GM18517 (cell line): ENCODE measurements around the gene NELL1.

Source experiments
- ATAC-seq: cut with Tn5 transposase; IDR thresholded peaks from one replicate; pipeline ENCODE4 v1.9.1; 2021; ENCODE audit warnings: mild to moderate bottlenecking, moderate library complexity; ENCODE audit not compliant: unreplicated experiment

The NELL1 gene

GRCh38 chr11:20864628-20865027 lies 195.2 kb downstream of the NELL1 start:
- no peak for ATAC-seq

GRCh38 chr11:20865161-20865560 lies 195.8 kb downstream of the NELL1 start:
- ATAC-seq = no peak

GRCh38 chr11:20869123-20869522 lies 199.7 kb downstream of the NELL1 start:
- no peak for ATAC-seq

- no peak for ATAC-seq
Observed at GRCh38 chr11:20873054-20873453, 203.7 kb downstream of the NELL1 start.

- no peak for ATAC-seq
Observed at GRCh38 chr11:20874358-20874757, 205.0 kb downstream of the NELL1 start.

- ATAC-seq = no peak
Observed at GRCh38 chr11:20875889-20876288, 206.5 kb downstream of the NELL1 start.

GRCh38 chr11:20876738-20877137 lies 207.4 kb downstream of the NELL1 start:
- ATAC-seq = no peak

- no peak for ATAC-seq
Observed at GRCh38 chr11:20880094-20880493, 210.7 kb downstream of the NELL1 start.

GRCh38 chr11:20881328-20882079 lies 212.1 kb downstream of the NELL1 start:
- no peak for ATAC-seq

- no peak for ATAC-seq
Observed at GRCh38 chr11:20887137-20887536, 217.8 kb downstream of the NELL1 start.

GRCh38 chr11:20894296-20894695 lies 224.9 kb downstream of the NELL1 start:
- no peak for ATAC-seq

GRCh38 chr11:20909995-20910726 lies 240.8 kb downstream of the NELL1 start:
- no peak for ATAC-seq

- ATAC-seq = no peak
Observed at GRCh38 chr11:20910733-20911132, 241.3 kb downstream of the NELL1 start.

- no peak for ATAC-seq
Observed at GRCh38 chr11:20912065-20912821, 242.9 kb downstream of the NELL1 start.

GRCh38 chr11:20912922-20913512 lies 243.6 kb downstream of the NELL1 start:
- no peak for ATAC-seq

- ATAC-seq = no peak
Observed at GRCh38 chr11:20917306-20917705, 247.9 kb downstream of the NELL1 start.

- ATAC-seq = no peak
Observed at GRCh38 chr11:20926799-20927540, 257.6 kb downstream of the NELL1 start.

- ATAC-seq = no peak
Observed at GRCh38 chr11:20931029-20931428, 261.6 kb downstream of the NELL1 start.

GRCh38 chr11:20933086-20933485 lies 263.7 kb downstream of the NELL1 start:
- ATAC-seq = no peak

- no peak for ATAC-seq
Observed at GRCh38 chr11:20933958-20934357, 264.6 kb downstream of the NELL1 start.

- no peak for ATAC-seq
Observed at GRCh38 chr11:20934516-20934915, 265.1 kb downstream of the NELL1 start.
